CD4-positive, alpha-beta T cell treated with Interleukin-6 at 100 ng/mL for 8 hours (primary cell): ENCODE measurements around the gene PWP1.
A peak's percentile ranks its signal among the peaks of the same experiment; 100 is the strongest.
"Not testable (repeated sequence)": the region's sequence is repeated elsewhere in the genome, so short reads cannot be mapped to it uniquely, and the experiment has no call there.

ENCODE experiments used
- DNase-seq: peaks from one replicate; pipeline ENCODE4 v3.0.0-alpha.2; 2020; ENCODE audit warnings: mixed read lengths, low spot score

The PWP1 gene

DNA sequence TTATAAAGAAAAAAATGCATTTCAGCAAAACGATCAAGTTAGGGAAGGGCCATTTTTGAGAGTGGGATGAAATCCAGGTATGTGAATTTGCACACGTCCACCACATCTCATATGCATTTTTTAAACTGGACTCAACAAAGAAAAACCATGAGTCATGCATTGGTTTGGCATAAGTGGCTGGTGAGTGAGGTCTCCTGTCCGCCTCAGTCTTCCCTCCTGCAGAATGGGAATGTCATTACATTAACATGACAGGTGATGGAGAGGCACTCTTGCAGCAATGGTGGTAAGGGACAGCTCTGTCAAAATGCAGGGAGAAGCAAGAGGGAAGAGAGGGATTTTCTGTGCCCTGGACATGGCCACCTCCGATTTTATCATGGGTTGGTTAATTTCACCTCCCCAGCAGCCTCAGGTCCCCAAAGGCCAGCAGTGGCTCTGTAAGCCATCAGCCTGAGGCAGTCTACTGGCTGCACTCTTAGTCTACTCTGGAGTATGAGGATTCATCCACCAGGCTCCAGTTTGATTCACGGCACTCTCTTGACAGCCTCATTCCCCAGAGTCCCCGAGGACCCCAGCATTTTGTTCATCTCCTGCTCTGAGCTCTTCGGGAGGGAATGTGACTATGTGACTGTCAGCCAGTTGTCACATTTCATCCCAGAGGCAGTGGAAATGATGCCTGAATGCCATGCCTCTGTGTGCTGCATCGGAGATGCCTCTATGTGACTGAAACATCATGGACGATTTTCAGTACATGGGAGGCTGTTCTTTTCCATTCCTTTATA is 17.1 kb upstream of the PWP1 start:
- DNase-seq: no peak

DNA sequence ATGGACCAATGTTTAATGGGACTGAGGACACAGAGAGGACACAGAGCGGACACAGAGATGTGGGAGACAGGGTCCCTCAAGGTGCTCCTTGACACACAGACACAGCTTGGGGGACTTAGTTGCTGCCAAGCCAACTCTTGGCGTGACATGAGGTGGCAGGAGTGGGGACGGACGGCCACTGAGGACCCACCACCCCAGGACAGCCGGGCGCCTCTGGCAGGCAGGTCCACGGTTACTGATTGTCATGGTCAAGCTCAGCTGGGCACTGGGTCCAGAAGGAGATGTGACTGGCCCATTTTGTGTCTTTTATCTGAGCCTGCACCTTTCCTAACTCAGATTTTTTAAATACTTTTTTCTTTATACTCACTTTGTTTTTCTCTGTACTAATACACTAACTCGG is 15.7 kb upstream of the PWP1 start:
- no peak for DNase-seq

DNA sequence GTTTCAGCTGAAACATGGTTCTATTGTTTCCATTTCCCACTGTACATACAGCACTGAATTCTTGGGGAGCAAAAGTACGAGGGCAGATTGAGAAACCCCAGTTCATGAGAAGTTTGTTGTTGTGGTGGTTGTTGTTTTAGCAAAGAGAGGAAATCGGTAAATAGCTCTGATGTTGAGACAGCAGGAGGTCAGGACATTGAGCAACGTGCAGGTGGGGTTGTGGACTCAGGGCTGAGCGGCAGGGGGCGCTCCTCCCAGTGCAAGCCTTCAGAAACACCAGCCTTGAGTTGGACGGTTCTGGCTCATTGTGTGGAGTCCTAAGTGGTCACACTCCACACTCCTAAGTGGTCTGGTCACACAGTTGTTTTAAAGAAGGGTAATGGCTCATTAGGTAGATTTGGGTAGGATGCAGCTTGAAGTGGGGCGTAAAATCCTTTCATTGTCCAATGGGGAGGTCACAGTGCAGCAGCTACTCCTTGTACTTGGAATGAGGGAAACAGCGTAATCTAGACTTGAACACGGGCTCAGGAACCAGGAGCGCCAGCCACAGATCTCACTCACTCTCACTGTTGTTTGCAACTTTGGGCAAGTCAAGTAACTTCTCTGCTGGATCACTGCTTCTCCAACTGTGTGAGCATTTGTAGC is 14.5 kb upstream of the PWP1 start:
- peak; percentile 11 for DNase-seq

DNA sequence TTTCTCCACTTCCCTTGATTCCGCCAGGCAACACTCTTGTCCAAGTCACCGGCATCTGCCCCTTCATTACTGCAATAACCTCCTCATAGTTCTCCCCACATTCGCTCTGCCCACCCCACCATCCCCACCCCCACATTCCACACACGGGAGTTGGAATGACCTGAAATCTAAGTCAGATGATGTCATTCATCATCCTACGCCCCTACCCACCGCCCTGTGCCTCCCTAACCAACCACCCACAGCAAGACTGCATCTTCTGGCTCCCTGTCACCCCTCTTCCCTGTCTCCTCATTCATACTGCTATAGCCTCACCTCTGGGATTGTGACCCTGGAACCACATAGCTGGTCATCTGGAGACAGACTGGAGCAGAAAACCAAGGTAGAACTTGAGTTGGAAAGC is 7.9 kb upstream of the PWP1 start:
- no peak for DNase-seq

DNA sequence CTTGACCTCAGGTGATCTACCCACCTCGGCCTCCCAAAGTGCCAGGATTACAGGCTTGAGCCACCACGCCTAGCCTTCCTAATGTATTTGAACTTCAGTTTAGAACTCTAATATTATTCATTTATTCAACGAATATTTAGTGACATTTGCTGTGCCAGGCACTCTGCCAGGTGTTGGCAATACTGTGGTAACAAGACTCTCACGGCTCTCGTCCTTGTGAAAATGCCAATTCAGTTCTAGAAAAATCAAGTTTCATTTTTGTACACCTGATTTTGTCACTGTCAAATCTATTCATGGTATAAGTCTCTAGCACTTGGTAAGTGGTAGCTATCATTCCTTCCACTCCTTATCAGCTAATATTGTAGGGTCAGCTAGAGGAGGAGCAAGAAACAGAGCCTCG is 6.3 kb upstream of the PWP1 start:
- no peak for DNase-seq

DNA sequence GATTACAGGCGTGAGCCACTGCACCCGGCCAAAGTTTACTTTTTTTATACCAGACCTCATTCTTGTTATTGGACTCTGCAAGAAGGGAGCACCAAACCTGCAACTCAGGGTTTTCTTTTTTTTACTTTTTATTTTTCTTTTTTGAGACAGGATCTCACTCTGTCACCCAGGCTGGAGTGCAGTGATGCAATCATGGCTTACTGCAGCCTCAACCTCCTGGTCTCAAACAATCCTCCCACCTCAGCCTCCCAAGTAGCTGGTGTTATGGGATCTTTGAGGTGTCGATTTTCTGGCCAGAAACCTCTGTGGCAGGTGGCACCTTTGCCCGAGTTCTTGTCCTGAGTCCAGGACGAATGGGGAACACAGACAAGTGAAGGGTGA is 4.2 kb upstream of the PWP1 start:
- no peak for DNase-seq

DNA sequence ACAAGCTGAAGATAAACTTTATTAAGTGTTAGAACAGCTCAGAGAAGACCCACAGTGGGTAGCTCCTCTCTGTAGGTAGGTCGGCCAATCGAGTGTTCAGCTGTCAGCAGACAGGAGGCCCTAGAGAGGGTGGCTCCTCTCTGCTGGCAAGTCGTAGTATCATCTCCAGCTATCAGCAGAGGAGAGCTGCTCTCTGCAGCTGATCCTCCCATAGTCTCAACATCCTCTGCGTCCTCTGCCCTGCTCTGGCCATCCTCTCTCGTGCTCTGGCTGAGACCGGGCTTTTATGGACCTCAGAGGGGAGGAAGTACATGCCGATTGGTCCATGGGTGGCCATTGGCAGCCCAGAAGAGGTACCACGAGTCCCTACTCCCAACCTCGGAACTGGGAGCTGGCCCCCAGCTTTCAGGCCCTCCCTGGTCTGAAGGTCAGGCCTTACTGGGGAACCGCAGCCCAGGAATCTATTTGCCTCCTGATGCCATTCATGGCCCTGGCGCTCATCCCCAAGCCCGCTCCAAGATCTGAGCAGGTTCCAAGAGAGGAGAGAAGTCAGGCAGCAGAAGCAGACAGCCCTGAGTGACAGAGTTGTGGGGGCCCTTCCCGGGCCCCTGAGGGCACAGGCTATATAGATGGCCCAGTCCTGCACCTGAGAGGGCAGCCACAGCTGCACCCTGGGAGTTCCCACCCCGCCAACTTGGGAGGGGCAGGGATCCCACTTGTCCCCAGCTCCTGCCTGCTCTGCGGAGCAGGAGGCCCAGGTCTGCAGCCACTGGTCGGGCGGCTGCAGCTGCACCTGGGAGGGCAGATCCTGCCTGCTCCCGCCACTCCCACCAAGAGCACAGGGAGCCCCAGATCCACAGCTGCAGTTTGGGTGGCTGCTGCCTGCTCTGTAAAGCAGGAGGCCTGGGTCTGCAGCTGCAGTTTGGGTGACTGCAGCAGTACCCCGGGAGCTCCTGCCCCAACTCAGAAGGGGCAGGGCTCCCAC is 3.5 kb upstream of the PWP1 start:
- DNase-seq: no peak

DNA sequence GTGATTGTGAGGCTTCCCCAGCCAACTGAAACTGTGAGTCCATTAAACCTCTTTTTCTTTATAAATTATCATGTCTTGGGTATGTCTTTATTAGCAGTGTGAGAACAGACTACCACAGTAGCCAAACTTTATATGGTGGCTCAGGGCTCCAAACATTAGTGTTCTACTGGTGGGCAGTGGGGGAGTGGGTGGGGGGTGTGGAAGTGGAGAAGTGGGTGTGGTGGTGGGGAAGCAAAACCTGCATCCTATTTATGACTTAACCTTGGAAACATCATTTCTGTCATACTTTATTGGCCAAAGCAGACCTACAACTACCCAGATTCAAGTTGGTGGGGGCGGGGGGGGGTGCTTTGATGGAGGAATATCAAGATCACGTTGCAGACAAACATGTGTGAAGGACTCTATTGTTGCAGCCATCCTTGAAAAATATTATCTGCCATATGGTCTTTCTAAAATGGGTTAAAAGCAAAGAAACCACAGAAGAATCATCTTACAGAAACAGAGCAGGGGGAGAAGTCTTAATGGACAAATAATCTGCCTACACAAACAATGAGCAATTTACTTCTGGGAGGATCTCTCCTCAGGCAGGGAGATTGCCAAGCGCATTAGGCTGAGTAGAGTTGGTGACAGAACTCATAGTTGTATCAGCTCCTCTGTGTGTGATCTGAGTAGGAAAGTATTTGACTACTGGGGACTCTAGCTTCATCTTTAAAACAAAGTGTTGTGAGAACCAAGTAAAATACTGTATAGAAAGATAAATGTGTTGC is 1.4 kb upstream of the PWP1 start:
- no peak for DNase-seq

DNA sequence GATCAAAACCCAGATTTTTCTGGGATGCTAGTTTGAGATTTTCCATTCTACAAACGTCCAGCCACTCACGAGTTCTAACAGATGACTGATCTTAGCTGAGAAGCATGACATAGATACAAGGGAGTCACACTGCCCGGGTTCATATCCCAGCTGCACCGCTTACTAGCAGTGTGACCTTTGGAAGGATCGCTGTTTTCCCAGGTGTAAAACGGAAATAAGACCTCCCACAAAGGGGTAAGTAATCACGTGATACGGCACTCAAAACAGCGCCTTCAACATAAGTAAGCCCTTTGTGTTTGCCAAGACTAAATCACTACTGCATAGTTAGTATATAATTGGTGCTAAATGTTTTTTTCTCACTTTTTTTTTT is 624 bp upstream of the PWP1 start:
- DNase-seq: no peak

DNA sequence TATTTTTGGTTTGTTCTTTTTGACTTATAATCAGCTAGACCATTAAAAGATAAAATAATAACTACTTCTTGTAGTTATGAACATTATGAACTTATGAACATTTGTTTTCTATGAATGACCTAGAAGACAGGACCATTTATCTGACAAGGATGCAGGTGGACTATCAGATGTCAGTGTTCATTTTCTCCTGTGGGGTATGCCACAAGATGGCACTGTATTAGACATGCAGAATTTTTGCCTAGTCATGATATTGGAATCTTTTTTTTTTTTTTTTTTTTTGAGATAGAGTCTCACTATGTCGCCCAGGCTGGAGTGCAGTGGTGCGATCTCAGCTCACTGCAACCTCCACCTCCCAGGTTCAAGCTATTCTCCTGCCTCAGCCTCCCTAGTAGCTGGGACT is 10.2 kb downstream of the PWP1 start:
- not testable (repeated sequence) for DNase-seq

DNA sequence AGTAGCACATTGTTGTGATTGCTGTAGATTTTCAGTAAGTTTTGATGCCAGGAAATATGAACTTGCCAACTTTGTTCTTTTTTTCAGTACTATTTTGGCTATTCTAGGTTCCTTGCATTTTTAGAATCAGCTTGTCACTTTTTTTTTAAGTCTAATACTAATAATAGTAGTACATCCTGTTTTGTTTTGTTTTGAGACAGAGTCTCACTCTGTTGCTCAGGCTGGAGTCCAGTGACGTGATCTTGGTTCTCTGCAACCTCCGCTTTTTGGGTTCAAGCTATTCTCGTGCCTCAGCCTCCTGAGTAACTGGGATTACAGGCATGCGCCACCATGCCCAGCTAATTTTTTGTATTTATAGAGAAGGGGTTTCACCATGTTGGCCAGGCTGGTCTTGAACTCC is 16.5 kb downstream of the PWP1 start:
- no peak for DNase-seq

DNA sequence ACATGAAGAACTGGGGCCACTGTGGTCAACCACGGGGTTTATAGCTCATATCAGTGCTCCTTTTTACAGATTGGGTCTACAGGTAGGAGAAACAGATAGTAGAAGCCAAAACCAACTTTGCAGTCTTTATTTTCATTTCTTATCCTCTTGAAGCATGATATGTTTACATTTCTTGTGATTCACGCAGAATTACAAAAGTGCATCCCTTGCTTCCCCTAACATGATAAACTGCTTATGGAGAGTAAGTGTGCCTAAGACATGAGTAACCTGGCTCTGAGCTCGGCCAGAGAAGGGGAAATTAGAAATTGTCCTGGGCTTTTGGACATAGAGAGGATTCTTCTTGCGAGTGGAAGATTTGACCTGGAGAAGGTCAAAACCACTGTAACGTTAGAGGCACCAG is 18.4 kb downstream of the PWP1 start:
- no peak for DNase-seq

DNA sequence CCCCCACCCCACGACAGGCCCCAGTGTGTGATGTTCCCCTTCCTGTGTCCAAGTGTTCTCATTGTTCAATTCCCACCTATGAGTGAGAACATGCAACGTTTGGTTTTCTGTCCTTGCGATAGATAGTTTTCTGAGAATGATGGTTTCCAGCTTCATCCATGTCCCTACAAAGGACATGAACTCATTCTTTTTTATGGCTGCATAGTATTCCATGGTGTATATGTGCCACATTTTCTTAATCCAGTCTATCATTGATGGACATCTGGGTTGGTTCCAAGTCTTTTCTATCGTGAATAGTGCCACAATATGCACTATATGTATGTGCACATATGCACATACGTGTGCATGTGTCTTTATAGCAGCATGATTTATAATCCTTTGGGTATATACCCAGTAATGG is 19.9 kb downstream of the PWP1 start:
- not testable (repeated sequence) for DNase-seq

DNA sequence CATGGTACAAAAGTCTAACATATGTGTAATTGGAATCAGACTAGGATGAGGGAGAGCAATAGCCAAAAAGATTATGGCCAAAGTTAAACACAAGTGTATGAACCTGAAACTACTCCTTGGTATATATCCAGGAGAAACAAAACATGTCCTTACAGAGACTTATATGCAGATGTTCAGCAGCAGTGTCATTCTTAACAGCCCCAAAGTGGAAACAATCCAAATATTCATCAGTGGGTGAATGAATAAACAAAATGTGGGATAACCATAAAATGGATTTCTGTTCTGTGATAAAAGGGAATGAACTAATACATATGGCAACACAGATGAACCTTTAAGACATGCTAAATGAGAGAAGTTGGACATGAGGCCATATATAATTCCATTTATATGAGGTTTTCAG is 30.2 kb downstream of the PWP1 start:
- no peak for DNase-seq

DNA sequence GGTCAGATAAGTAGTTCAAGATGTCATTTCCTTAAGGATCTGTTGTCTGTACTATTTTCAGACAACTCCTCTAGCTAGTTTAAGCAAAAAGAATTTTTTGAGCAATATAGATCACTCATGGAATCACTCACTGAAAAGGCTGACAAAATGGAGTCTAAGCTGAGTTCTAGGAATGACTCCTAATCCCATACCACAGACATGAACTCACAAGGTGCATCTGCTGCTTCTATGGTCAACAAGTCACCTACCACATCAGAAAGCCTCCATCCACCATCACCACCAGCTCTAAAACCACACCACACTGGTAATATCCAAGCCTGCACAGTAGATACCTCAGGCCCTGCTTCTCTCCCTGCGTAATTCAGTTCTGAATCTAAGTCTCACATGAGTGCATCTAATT is 33.0 kb downstream of the PWP1 start:
- no peak for DNase-seq

DNA sequence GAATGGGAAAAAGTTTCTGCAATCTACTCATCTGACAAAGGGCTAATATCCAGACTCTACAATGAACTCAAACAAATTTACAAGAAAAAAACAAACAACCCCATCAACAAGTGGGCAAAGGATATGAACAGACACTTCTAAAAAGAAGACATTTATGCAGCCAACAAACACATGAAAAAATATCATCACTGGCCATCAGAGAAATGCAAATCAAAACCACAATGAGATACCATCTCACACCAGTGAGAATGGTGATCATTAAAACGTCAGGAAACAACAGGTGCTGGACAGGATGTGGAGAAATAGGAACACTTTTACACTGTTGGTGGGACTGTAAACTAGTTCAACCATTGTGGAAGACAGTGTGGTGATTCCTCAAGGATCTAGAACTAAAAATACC is 41.7 kb downstream of the PWP1 start:
- not testable (repeated sequence) for DNase-seq

DNA sequence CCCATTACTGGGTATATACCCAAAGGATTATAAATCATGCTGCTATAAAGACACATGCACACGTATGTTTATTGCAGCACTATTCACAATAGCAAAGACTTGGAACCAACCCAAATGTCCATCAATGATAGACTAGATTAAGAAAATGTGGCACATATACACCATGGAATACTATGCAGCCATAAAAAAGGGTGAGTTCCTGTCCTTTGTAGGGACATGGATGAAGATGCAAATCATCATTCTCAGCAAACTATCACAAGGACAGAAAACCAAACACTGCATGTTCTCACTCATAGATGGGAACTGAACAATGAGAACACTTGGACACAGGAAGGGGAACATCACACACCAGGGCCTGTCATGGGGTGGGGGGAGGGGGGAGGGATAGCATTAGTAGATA is 42.1 kb downstream of the PWP1 start:
- DNase-seq: not testable (repeated sequence)

DNA sequence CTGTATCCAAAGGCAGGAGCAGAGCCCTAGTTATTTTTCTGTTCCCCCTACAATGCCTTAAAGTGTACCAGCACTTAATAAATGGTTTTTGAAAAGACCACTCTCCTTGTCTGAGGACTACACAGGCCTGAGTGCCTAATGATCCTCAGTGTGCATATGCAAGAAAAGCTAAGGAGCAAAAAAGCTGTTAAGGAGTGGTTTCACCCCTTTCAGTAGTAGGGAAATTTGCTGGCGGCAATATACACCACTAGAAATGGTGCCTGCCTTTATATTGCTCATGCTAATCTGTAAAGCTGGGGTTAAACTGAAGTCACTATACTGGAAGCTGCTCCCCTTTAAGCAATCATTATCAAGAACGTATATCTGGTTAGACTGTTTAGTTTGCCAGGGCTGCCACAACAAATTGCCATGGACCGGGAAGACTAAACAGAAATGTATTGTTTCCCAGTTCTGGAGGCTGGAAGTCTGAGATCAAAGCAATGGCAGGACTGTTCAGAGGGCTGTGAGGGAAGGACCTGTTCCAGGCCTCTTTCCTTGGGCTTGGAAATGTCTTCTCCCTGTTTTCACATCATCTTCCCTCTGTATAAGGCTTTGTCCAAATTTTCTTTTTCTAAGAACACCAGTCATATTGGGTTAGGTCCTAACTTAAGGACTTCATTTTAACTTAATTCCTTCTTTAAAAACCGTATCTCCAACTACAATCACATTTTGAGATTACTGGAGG is 45.2 kb downstream of the PWP1 start:
- DNase-seq: no peak

DNA sequence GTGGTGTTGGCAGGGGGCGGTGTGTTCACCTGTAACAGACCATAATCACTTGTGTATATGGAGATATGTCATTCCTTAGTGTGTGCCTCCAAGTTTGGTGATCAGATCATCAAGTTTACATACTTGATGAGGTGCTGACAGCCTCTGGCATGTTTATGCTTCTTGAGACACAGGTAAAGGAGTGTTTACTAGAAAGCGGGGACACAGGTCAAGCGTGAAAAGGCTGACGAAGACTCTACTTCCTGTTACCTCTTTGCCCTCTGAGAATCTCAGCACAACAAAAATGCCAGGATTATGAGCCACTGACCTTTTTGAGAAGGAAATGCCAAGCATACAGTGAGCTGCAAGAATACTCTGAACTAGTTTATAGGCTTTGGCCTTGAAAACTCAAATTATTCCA is 45.8 kb downstream of the PWP1 start:
- DNase-seq: no peak

DNA sequence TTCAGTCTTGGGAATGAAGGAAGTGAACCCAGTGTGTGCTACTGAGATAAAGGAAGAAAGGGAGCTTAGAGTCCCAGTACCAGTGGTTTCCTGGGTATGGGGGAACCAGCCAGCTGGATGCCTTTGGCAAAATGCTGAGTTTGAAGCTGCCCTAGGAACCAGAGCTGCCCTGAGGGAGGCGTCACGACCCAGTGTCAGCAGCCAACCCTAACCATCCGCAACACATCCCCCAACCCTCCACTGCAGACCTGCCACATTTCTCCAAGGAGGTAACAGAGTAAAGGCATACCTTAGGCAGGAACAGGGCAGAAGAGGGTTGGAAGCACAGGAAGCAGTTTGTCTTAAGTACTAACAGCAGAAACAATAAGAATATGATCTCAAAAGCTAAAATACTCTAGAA is 46.8 kb downstream of the PWP1 start:
- DNase-seq: no peak

DNA sequence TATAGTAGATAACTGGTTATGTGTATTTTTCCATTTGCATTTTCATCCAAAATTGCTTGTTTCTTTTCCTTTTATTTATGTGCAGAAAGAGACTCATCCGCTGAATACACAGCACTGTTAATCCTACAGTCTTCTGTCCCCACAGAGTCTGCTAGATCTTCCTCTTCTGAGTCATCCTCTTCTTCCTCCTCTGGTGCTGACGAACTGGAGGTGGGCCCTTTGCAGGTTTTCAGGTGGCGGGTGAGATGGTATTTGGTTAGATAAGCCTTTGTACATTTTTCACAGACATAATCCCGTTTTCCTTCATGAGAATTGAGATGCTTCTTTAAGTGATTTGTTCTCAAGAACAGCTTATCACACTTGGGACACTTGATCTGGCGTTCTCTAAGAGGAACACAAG is 48.5 kb downstream of the PWP1 start:
- DNase-seq: no peak
